Measurements from ENCODE around the gene TELO2. TPM values are rescaled to one million over a fixed set of nuclear protein-coding genes. Genes with fewer than 3 reads are reported as not detected.

The TELO2 gene
- polyA plus RNA-seq, 3 donors = 7.3 to 58.1 (median 11.4) TPM

- no peak for DNase-seq
- H3K27me3 Mint-ChIP-seq (ENCODE audit: low read depth in 3 of 3) = peaks cover 0 to 5% (median 0%) of the 10 kb centered on the region in 3 donors
- Histone ChIP-seq H3K79me2 (ENCODE audit: insufficient read depth, low read length) (peaks cover 85% of the 10 kb centered on the region), H3K4me1 (ENCODE audit: control insufficient read depth in 1 of 2, insufficient read depth in 2 of 2, low read length in 2 of 2) (peaks cover 3 to 20% of the 10 kb centered on the region in 2 donors), H3K27ac (ENCODE audit: low read depth in 1 of 2, low read length in 2 of 2) (no peak overlapping the region), H4K20me1 (ENCODE audit: insufficient read depth, low read length) (peaks cover 90% of the 10 kb centered on the region), H3K9ac (ENCODE audit: insufficient read depth, low read length, poor library complexity, severe bottlenecking) (no peak overlapping the region), H3K9me3 (replicated peaks in 1 of 2; ENCODE audit: control insufficient read depth in 1 of 2, insufficient read depth in 1 of 2, low read length in 2 of 2) (no peaks in the 10 kb centered on the region), H3K4me2 (replicated peaks; ENCODE audit: extremely low read depth, low read length, poor library complexity, severe bottlenecking) (no peak overlapping the region), H3K36me3 (replicated peaks in 1 of 2; ENCODE audit: control insufficient read depth in 1 of 2, insufficient read depth in 2 of 2, low read length in 2 of 2) (peaks cover 48 to 70% of the 10 kb centered on the region in 2 donors), H3K27me3 (ENCODE audit: control insufficient read depth in 2 of 2, insufficient read depth in 2 of 2, low read length in 2 of 2) (no peaks in the 10 kb centered on the region), H2AFZ (ENCODE audit: insufficient read depth, low read depth, low read length, poor library complexity, severe bottlenecking) (no peak overlapping the region), H3K4me3 (replicated peaks in 1 of 3; ENCODE audit: low read depth in 2 of 3, low read length in 3 of 3) (no peak overlapping the region)
- H3K4me1 Mint-ChIP-seq = peaks cover 16% of the 10 kb centered on the region
- intact Hi-C loops (cut with micrococcal nuclease) = no loop called here
- no peak overlapping the region for H3K4me3 Mint-ChIP-seq
- TF ChIP-seq CTCF (IDR thresholded peaks at IDR 0.05) = no peak
- 98% methylated on average over 37 of the region's 41 CpGs for WGBS (ENCODE audit: insufficient coverage)
- peak overlapping the region in 3 of 7 donors; percentile 50 to 82 (median 57) for H3K27ac Mint-ChIP-seq
- H3K9me3 Mint-ChIP-seq = peaks cover 0 to 1% (median 0%) of the 10 kb centered on the region in 7 donors
- peaks cover 39 to 73% of the 10 kb centered on the region in 2 donors for H3K36me3 Mint-ChIP-seq
These were observed 28.8 kb upstream of the TELO2 start for GRCh38 chr16:1464196-1464893.

GRCh38 chr16:1464894-1465566, 28.1 kb upstream of the TELO2 start:
- peaks cover 88% of the 10 kb centered on the region for H4K20me1 ChIP-seq (ENCODE audit: insufficient read depth, low read length)
- H3K4me1 ChIP-seq (ENCODE audit: control insufficient read depth in 1 of 2, insufficient read depth in 2 of 2, low read length in 2 of 2) = peaks cover 10 to 27% of the 10 kb centered on the region in 2 donors
- peaks cover 0 to 5% (median 0%) of the 10 kb centered on the region in 3 donors for H3K27me3 Mint-ChIP-seq (ENCODE audit: low read depth in 3 of 3)
- H3K4me3 ChIP-seq (replicated peaks in 1 of 3; ENCODE audit: low read depth in 2 of 3, low read length in 3 of 3) = no peak overlapping the region
- H3K27me3 ChIP-seq (ENCODE audit: control insufficient read depth in 2 of 2, insufficient read depth in 2 of 2, low read length in 2 of 2) = no peaks in the 10 kb centered on the region
- peaks cover 44 to 66% of the 10 kb centered on the region in 2 donors for H3K36me3 ChIP-seq (replicated peaks in 1 of 2; ENCODE audit: control insufficient read depth in 1 of 2, insufficient read depth in 2 of 2, low read length in 2 of 2)
- H3K27ac Mint-ChIP-seq = peak overlapping the region in 4 of 7 donors; percentile 40 to 82 (median 60)
- WGBS (ENCODE audit: insufficient coverage) = 96% methylated on average over 31 of the region's 33 CpGs
- intact Hi-C loops (cut with micrococcal nuclease) = no loop called here
- H3K4me2 ChIP-seq (replicated peaks; ENCODE audit: extremely low read depth, low read length, poor library complexity, severe bottlenecking) = no peak overlapping the region
- peak overlapping the region in 1 of 2 donors; percentile 20 for H3K27ac ChIP-seq (ENCODE audit: low read depth in 1 of 2, low read length in 2 of 2)
- peaks cover 0 to 1% (median 0%) of the 10 kb centered on the region in 7 donors for H3K9me3 Mint-ChIP-seq
- H3K9me3 ChIP-seq (replicated peaks in 1 of 2; ENCODE audit: control insufficient read depth in 1 of 2, insufficient read depth in 1 of 2, low read length in 2 of 2) = no peaks in the 10 kb centered on the region
- no peak overlapping the region for H2AFZ ChIP-seq (ENCODE audit: insufficient read depth, low read depth, low read length, poor library complexity, severe bottlenecking)
- DNase-seq = no peak
- H3K9ac ChIP-seq (ENCODE audit: insufficient read depth, low read length, poor library complexity, severe bottlenecking) = no peak overlapping the region
- H3K4me3 Mint-ChIP-seq = no peak overlapping the region
- peaks cover 89% of the 10 kb centered on the region for H3K79me2 ChIP-seq (ENCODE audit: insufficient read depth, low read length)
- H3K4me1 Mint-ChIP-seq = peaks cover 23% of the 10 kb centered on the region
- TF ChIP-seq CTCF (IDR thresholded peaks at IDR 0.05) = no peak
- H3K36me3 Mint-ChIP-seq = peaks cover 36 to 69% of the 10 kb centered on the region in 2 donors

Measured in CD14-positive monocyte (primary cell).